WI38 (cell line): ENCODE measurements around the gene ARID1B.

ENCODE experiments used
- H3K4me3 ChIP-seq: 2 replicates; pipeline ENCODE4 v1.5.1; 2011; ENCODE audit warnings: low read depth, mild to moderate bottlenecking, control low read depth, low read length
- CTCF ChIP-seq: IDR thresholded peaks from 2 replicates; pipeline ENCODE4 v1.5.1; 2012; ENCODE audit warnings: low read depth, mild to moderate bottlenecking, control low read depth, low read length

ARID1B gene

DNA sequence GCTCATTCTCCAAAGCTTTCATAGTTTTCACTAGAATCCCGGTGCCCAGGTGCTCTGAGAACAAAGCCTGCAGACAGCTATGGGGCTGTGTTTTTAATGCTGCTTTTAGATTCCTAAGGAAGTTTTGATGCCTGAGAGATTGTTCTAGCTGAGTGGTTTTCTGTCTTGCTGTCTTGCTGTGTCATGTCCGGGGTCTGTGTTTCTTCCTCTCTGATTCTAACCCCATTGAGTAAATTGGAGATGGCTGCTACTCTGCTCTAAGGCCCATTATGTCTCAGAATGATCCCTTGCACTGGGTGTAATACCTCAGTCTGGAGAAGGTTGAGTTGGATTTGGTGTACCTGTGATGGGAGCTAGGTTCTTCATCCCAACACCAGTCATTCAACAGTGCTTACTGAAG, 63.4 kb downstream of the ARID1B start:
- no peak overlapping the region for H3K4me3 ChIP-seq

DNA sequence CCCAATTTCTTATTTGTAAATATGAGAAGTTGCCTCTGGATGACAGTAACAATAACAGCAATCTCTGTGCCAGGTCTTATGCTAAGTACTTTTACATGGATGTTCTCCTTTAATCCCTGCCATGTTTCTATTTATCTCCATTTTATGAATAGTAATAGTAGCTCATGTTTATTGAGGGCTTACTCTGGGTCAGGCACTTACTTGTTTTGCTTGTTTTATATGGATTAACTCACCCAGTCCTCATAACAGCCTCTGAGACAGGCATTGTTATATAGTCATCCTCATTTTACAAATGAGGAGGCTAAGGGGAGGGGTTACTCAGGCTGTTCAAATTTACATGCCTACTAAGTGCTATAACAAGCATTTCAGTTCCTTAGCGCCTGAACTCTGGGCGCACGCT, 64.3 kb downstream of the ARID1B start:
- no peak overlapping the region for H3K4me3 ChIP-seq
- no peak for TF ChIP-seq CTCF

More for the DNA sequence above, 63.4 kb downstream of the ARID1B start:
- TF ChIP-seq CTCF: no peak

DNA sequence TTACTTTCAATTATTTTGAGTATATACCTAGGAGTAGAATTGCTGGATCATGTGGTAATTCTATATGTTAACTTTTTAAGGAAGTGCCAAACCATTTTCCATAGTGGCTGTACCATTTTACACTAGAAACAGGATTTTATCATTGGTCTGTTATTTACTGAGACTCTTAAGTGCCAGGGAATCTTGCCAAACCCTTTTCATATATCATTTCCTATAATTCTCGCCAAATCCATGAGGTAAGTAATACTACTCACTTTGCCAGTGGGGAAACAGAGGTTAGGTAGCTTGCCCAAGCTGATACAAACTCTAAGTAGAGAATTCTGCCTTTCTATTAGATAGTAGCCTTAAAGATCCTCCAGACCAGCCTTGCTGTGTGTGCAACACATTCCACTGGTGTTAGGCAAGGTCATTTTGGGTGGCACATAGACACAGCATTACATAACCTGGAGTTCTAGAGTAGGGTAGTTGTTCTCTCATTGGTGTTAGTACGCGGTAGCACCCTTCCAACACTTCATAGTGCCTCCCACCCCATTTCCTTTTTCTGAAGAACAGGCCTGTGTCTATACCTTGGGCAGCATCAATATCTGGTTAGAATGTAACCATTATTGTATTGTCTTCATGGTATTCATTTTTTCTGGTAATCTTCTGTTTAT, 65.5 kb downstream of the ARID1B start:
- H3K4me3 ChIP-seq: no peak overlapping the region
- no peak for TF ChIP-seq CTCF

DNA sequence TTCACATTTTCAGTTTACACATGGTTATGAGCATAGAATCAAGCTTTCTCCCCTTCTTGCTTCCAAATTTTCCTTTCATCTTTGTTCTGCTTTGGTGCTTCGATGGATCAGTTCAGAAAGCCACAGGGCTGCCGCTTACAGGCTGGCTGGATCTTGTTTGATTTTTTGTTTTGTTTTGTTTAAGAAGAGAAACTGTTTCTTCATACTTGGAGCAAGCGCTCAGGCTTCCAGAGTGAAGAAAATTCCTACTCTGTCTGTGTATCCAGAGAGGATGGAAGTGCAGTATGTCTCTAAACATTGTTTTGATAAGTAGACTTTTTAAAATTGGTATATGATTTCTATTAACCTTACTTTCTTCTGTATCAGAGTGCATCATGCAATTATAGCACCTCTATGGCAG, 66.9 kb downstream of the ARID1B start:
- H3K4me3 ChIP-seq: no peak overlapping the region
- no peak for TF ChIP-seq CTCF

GRCh38 chr6:156845454-156846155, 68.4 kb downstream of the ARID1B start:
- no peak overlapping the region for H3K4me3 ChIP-seq
- no peak for TF ChIP-seq CTCF

DNA sequence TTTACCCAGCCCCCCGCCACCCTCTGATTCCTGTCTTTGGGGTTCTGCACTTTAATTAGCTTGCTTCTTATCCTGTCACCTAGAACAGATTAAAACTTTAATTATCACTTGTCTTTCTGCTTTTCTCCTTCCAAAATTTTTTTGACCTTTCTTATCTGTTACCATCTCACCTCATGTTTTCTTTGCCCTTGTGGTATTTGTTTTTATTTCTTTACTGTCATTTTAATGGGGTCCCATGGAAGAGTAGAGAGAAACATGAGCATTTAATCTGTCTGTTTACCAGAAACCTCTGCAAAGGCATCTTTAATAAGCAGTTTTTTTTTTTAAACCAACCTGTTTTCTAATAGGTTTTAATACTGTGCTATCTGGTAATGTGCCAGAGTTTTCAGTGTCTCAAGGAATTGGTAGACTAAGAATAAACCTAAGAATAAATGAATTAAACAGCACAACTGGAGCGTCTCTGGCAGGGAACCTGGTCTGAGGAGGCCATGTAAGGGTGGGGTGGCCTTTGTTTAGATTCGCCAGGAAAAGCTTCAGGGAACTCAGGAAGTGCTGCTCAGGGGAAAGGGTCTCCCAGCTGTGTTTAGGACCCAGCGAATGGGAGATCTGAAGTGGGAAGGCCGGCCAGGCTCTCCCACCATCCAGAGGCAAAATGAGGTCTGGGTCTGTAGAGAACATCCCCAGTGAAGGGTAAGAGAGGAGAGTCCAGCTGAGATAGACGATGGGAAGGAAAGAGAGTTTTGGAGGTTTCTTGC, 69.8 kb downstream of the ARID1B start:
- no peak for TF ChIP-seq CTCF
- no peak overlapping the region for H3K4me3 ChIP-seq

GRCh38 chr6:156848123-156848522, 70.9 kb downstream of the ARID1B start:
- no peak for TF ChIP-seq CTCF
- H3K4me3 ChIP-seq: no peak overlapping the region
